HG02642 (cell line): ENCODE measurements around the gene PYCARD.

Experiments used
- ATAC-seq: cut with Tn5 transposase; IDR thresholded peaks from one replicate; pipeline ENCODE4 v1.9.1; 2021; ENCODE audit warnings: mild to moderate bottlenecking; ENCODE audit not compliant: unreplicated experiment, poor library complexity

Gene PYCARD

DNA sequence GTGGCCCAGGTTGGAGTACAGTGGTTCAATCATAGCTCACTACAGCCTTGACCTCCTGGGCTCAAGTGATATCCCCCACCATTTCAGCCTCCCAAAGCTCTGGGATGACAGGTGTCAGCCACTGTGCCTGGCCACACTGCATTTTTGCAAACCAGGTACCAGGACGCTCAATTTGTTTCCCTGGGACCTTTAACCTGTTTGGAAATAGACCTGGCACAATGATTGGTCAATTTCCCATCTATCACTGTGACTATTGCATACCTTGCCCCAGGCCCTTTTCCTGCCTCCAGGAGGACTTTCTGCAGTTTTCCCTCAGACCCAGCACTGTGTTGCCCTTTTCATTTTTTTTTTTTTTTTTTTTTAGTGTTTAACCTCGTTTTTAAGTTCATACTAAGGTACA, 33.7 kb downstream of the PYCARD start:
- no peak for ATAC-seq

DNA sequence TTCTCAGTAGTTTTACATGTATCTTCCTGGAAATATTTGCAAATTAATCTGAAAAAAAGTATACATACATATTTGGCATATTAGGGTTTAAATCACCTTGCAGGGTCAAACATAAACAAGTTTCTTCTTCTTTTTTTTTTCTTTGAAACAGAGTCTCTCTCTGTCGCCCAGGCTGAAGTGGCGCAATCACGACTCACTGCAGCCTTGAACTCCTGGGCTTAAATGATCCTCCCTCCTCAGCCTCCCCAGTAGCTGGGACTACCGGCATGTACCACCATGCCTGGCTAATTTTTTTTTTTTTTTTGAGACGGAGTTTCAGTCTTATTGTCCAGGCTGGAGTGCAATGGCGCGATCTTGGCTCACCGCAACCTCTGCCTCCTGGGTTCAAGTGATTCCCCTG, 35.2 kb downstream of the PYCARD start:
- ATAC-seq, result no peak

- no peak for ATAC-seq
Observed at GRCh38 chr16:31157136-31157535, 45.4 kb downstream of the PYCARD start.
